ENCODE measurements around the gene SULT4A1.

- TF ChIP-seq CTCF (IDR thresholded peaks at IDR 0.05) (no peak), POLR2AphosphoS5 (IDR thresholded peaks at IDR 0.05) (no peak)
Measured at GRCh38 chr22:43798492-43798891, 63.8 kb downstream of the SULT4A1 start.
